ENCODE data around the gene RAD9A. TPM values are rescaled to one million over a fixed set of nuclear protein-coding genes. Genes with fewer than 3 reads are reported as not detected.

Gene RAD9A
- total RNA-seq, 1 experiment from 2014 or later = 20.9 TPM

GRCh38 chr11:67354075-67355022, 37.4 kb upstream of the RAD9A start:
- H3K4me2 ChIP-seq (ENCODE audit: insufficient read depth, insufficient read length, low read length) = peak overlapping the region; percentile 76
- no peak overlapping the region for H4K8ac ChIP-seq (replicated peaks; ENCODE audit: insufficient read length, low read depth, low read length)
- H3K9me3 ChIP-seq (ENCODE audit: control insufficient read depth, low read depth, low read length) = no peaks in the 10 kb centered on the region
- WGBS (ENCODE audit: extremely low coverage, insufficient read length, low lambda C conversion rate) = no CpG with 5 or more reads among the region's 8 CpGs
- no peak overlapping the region for H4K91ac ChIP-seq (ENCODE audit: insufficient read length, low read depth, low read length)
- H3K23ac ChIP-seq (ENCODE audit: insufficient read length, low read depth, low read length) = no peak overlapping the region
- no peak overlapping the region; the same call in 1 of the 2 replicates for H3K14ac ChIP-seq (ENCODE audit: insufficient read depth, low read length)
- no peak overlapping the region for H4K5ac ChIP-seq (ENCODE audit: insufficient read length, low read depth, low read length)
- no peak overlapping the region for H2BK20ac ChIP-seq (ENCODE audit: low read depth, low read length, poor library complexity, severe bottlenecking)
- no peaks in the 10 kb centered on the region for H3K36me3 Mint-ChIP-seq (ENCODE audit: insufficient read depth in 1 of 3, low read depth in 3 of 3)
- H3K27me3 ChIP-seq (ENCODE audit: insufficient read depth, low read length) = no peaks in the 10 kb centered on the region
- peak overlapping the region; percentile 92 to 96 (median 93) for H3K27ac Mint-ChIP-seq
- H3K9ac ChIP-seq (ENCODE audit: extremely low read depth, insufficient read length, low read length) = peak overlapping the region; percentile 25
- peaks cover 19% of the 10 kb centered on the region for H3K27me3 Mint-ChIP-seq (ENCODE audit: low read depth)
- H3K4ac ChIP-seq (ENCODE audit: low read depth, low read length) = no peak overlapping the region
- H3K56ac ChIP-seq (ENCODE audit: insufficient read length, low read depth, low read length) = no peak overlapping the region
- H3K4me3 Mint-ChIP-seq = peak overlapping the region; percentile 85 to 92
- no peak overlapping the region for H2BK120ac ChIP-seq (ENCODE audit: low read depth, low read length, poor library complexity, severe bottlenecking)
- H3K79me1 ChIP-seq (ENCODE audit: insufficient read depth, low read depth, low read length, poor library complexity, severe bottlenecking) = no peaks in the 10 kb centered on the region
- no peak overlapping the region for H2BK15ac ChIP-seq (ENCODE audit: low read depth, low read length)
- no peak overlapping the region for H2AK5ac ChIP-seq (ENCODE audit: insufficient read length, low read length)
- H3K79me2 ChIP-seq (ENCODE audit: insufficient read depth, low read length) = no peaks in the 10 kb centered on the region
- no peak overlapping the region for H3T11ph ChIP-seq (ENCODE audit: low read length)
- H3K27ac ChIP-seq (ENCODE audit: insufficient read length, low read depth, low read length) = no peak overlapping the region
- no peaks in the 10 kb centered on the region for H4K20me1 ChIP-seq (ENCODE audit: control insufficient read depth, insufficient read depth, insufficient read length)
- no peak for TF ChIP-seq CTCF (conservative IDR thresholded peaks at IDR 0.05)
- DNase-seq = peak; percentile 48
- no peak overlapping the region for H2AFZ ChIP-seq (ENCODE audit: low read length)
- H3K4me1 ChIP-seq (ENCODE audit: insufficient read depth, low read length) = no peaks in the 10 kb centered on the region
- no peak overlapping the region for H3K18ac ChIP-seq (ENCODE audit: insufficient read length, low read depth, low read length)
- no peaks in the 10 kb centered on the region for H3K9me3 Mint-ChIP-seq
- no peak overlapping the region for H2BK5ac ChIP-seq (ENCODE audit: insufficient read length, low read length)
- peaks cover 14% of the 10 kb centered on the region for H3K23me2 ChIP-seq (ENCODE audit: insufficient read length, low read depth, low read length, poor library complexity, severe bottlenecking)
- peaks cover 37 to 47% of the 10 kb centered on the region in 2 experiments for H3K4me1 Mint-ChIP-seq
- peak overlapping the region; percentile 31 for H2BK12ac ChIP-seq (ENCODE audit: insufficient read length, low read depth, low read length)

Data from H9 (cell line).